Endothelial cell of umbilical vein (primary cell): Measurements from ENCODE around the gene MYO1G. TPM values are rescaled to one million over a fixed set of nuclear protein-coding genes. Genes with fewer than 3 reads are reported as not detected.

ENCODE experiments used
- BruUV-seq: library from RNA; stranded (reverse); fragments of 400-500 nt; replicated peaks from 2 replicates; lab custom pipeline; 2021; lab: Mats Ljungman, UMichigan
- CTCF ChIA-PET: fragments of 300-600, 350-600 bp; sonication (Branson Sonifier 250); formaldehyde crosslinking; loops from one replicate; lab custom pipeline; 2021; ENCODE audit warnings: antibody characterized with exemption, inconsistent platforms; lab: Charles Lee
- POLR2A ChIA-PET: fragments of 300-600, 350-600 bp; sonication (Branson Sonifier 250); formaldehyde crosslinking; loops from one replicate; lab custom pipeline; 2021; ENCODE audit warnings: antibody characterized with exemption, inconsistent platforms; lab: Charles Lee
- DNase-seq: peaks from one replicate; pipeline ENCODE4 v3.0.0-alpha.2; 2011; ENCODE audit warnings: low read depth, low spot score
- FAIRE-seq: peaks from 2 replicates; lab custom pipeline; 2011; peaks lifted over from hg19 to GRCh38; lab: Jason Lieb, UNC
- H2AFZ ChIP-seq: 2 replicates; pipeline ENCODE4 v1.6.0; 2012; ENCODE audit warnings: low read depth, low read length, control low read depth, inconsistent platforms
- H3K27ac ChIP-seq: 2 replicates; pipeline ENCODE4 v1.5.1; 2011; ENCODE audit warnings: low read depth, mild to moderate bottlenecking, control low read depth, low read length, moderate library complexity; ENCODE audit not compliant: insufficient read depth
- H3K27me3 ChIP-seq, 2 experiments: 2 replicates each; pipeline versions ENCODE4 v1.6.0 to v1.6.1; 2011; ENCODE audit warnings: low read length in 2 of 2, mixed read lengths in 1 of 2; ENCODE audit not compliant: control insufficient read depth in 2 of 2, insufficient read depth in 2 of 2
- H3K36me3 ChIP-seq, 2 experiments: 2 replicates in 1 of 2; 3 replicates in 1 of 2; pipeline ENCODE4 v1.5.1; 2011; ENCODE audit warnings: low read length in 2 of 2, mild to moderate bottlenecking in 1 of 2, moderate library complexity in 1 of 2; ENCODE audit not compliant: control insufficient read depth in 2 of 2, insufficient read depth in 2 of 2; ENCODE audit errors: extremely low read depth in 1 of 2
- H3K4me1 ChIP-seq: 3 replicates; pipeline ENCODE4 v1.5.1; 2011; ENCODE audit warnings: mild to moderate bottlenecking, low read length; ENCODE audit not compliant: control insufficient read depth, insufficient read depth; ENCODE audit errors: extremely low read depth
- H3K4me2 ChIP-seq: 2 replicates; pipeline ENCODE4 v1.6.1; 2011; ENCODE audit warnings: low read length, control low read depth, mixed read lengths; ENCODE audit not compliant: insufficient read depth
- H3K4me3 ChIP-seq, 3 experiments: fragments of 200-600 bp in 1 of 3; sonication (generic), shearing (Covaris generic) in 1 of 3; replicated peaks in 1 of 3; 2 replicates each; pipeline ENCODE4 v1.5.1; 2011 to 2016; ENCODE audit warnings: control low read depth in 3 of 3, low read length in 3 of 3, mild to moderate bottlenecking in 2 of 3, inconsistent platforms in 1 of 3, low read depth in 1 of 3, moderate library complexity in 1 of 3; ENCODE audit not compliant: insufficient read depth in 1 of 3
- H3K79me2 ChIP-seq: 2 replicates; pipeline ENCODE4 v1.6.0; 2012; ENCODE audit warnings: low read length, inconsistent platforms; ENCODE audit not compliant: control insufficient read depth, insufficient read depth
- H3K9ac ChIP-seq: replicated peaks from 2 replicates; pipeline ENCODE3; 2011; ENCODE audit warnings: low read length, control low read depth; ENCODE audit not compliant: insufficient read depth; ENCODE audit errors: extremely low read depth
- H3K9me1 ChIP-seq: replicated peaks from 3 replicates; pipeline ENCODE4 v1.6.0; 2011; ENCODE audit warnings: mild to moderate bottlenecking, low read length; ENCODE audit not compliant: control insufficient read depth, insufficient read depth; ENCODE audit errors: extremely low read depth
- H3K9me3 ChIP-seq: replicated peaks from 2 replicates; pipeline ENCODE4 v1.5.1; 2012; ENCODE audit warnings: low read length, inconsistent platforms; ENCODE audit not compliant: control insufficient read depth, insufficient read depth
- H4K20me1 ChIP-seq: replicated peaks from 2 replicates; pipeline ENCODE3; 2011; ENCODE audit warnings: mild to moderate bottlenecking, low read length; ENCODE audit not compliant: control insufficient read depth, insufficient read depth; ENCODE audit errors: extremely low read depth
- CTCF ChIP-seq, 2 donors: IDR thresholded peaks; 1 replicate in 1 of 2; 2 replicates in 1 of 2; pipeline ENCODE4 v1.5.1; 2011; ENCODE audit warnings: low read length in 2 of 2, mild to moderate bottlenecking in 2 of 2, moderate library complexity in 2 of 2, control low read depth in 1 of 2, inconsistent platforms in 1 of 2, low read depth in 1 of 2; ENCODE audit not compliant: insufficient read depth in 1 of 2; ENCODE audit errors: extremely low read depth in 1 of 2
- EZH2 ChIP-seq: IDR thresholded peaks from 2 replicates; pipeline ENCODE4 v1.6.1; 2012; ENCODE audit warnings: borderline replicate concordance, low read depth, mild to moderate bottlenecking, moderate library complexity, low read length, inconsistent platforms; ENCODE audit not compliant: severe bottlenecking
- FOS ChIP-seq: IDR thresholded peaks from 2 replicates; pipeline ENCODE4 v1.6.1; 2011; ENCODE audit warnings: mild to moderate bottlenecking, low read length, moderate library complexity, borderline replicate concordance; ENCODE audit not compliant: insufficient read depth
- GATA2 ChIP-seq: IDR thresholded peaks from 2 replicates; pipeline ENCODE4 v1.7.0; 2011; ENCODE audit warnings: low read depth, mild to moderate bottlenecking, moderate library complexity, mixed read lengths, low read length; ENCODE audit not compliant: insufficient read length, insufficient read depth
- JUN ChIP-seq: IDR thresholded peaks from 2 replicates; pipeline ENCODE4 v1.6.1; 2011; ENCODE audit warnings: borderline replicate concordance, low read depth; ENCODE audit not compliant: insufficient read length, insufficient read depth
- MAX ChIP-seq: IDR thresholded peaks from 2 replicates; pipeline ENCODE4 v1.6.1; 2011; ENCODE audit not compliant: insufficient read depth, insufficient read length
- MYC ChIP-seq: IDR thresholded peaks from one replicate; pipeline ENCODE4 v1.6.1; 2011; ENCODE audit warnings: mild to moderate bottlenecking, low read depth, low read length
- POLR2A ChIP-seq: IDR thresholded peaks from 2 replicates; pipeline ENCODE4 v1.6.1; 2012; ENCODE audit warnings: low read depth, mild to moderate bottlenecking, control low read depth, low read length
- POLR2AphosphoS5 ChIP-seq: IDR thresholded peaks from 2 replicates; pipeline ENCODE4 v1.6.1; 2012; ENCODE audit warnings: low read depth, mild to moderate bottlenecking, control low read depth, low read length, moderate library complexity; ENCODE audit not compliant: insufficient read depth
- dilution Hi-C: fragments of 300-500 bp; cut with MboI; formaldehyde crosslinking; loops from one replicate; pipeline ENCODE4 v1.15.0; 2019; ENCODE audit warnings: low sequenced_read_pairs; ENCODE audit not compliant: extremely low pct_ligation_motif_present
- intact Hi-C: fragments of 100-400 bp; cut with micrococcal nuclease; formaldehyde crosslinking; loops from one replicate; pipeline ENCODE4 v1.10.0; 2022
- polyA plus RNA-seq, 4 experiments: library from polyadenylated mRNA; depleted of rRNA in 3 of 4; stranded (reverse) in 3 of 4; unstranded in 1 of 4; fragments of >200 nt; gene quantifications; 2 replicates each; pipeline versions ENCODE4 v1.2.1 to v1.2.3, GENCODE V29; 2011 to 2012; ENCODE audit warnings: missing spikeins in 1 of 4
- total RNA-seq: library from RNA; stranded (reverse); gene quantifications from 2 replicates; pipeline ENCODE4 v1.2.3, GENCODE V29; 2021

Gene MYO1G
- total and polyA plus RNA-seq, 2 donors (not counting 3 experiments of a cell fraction or from before 2014, with no cell fraction given) = 0.11 TPM; not detected in 1

- no peak for FAIRE-seq
- TF ChIP-seq FOS = no peak
- TF ChIP-seq CTCF (IDR thresholded peaks at IDR 0.05; ENCODE audit: extremely low read depth in 1 of 2, insufficient read depth in 1 of 2, low read depth in 1 of 2, low read length in 2 of 2) = no peak
- no peak for TF ChIP-seq MYC
- no peak for TF ChIP-seq POLR2AphosphoS5
- no peak for TF ChIP-seq MAX
- TF ChIP-seq EZH2 = no peak
- TF ChIP-seq POLR2A = no peak
- no peak for TF ChIP-seq JUN
- TF ChIP-seq GATA2 = no peak
- Histone ChIP-seq H3K27me3 (no peaks in the 10 kb centered on the region), H3K9me3 (no peaks in the 10 kb centered on the region), H4K20me1 (no peaks in the 10 kb centered on the region), H3K9ac (no peak overlapping the region), H3K4me3 (no peak overlapping the region), H3K4me2 (no peak overlapping the region), H3K36me3 (no peaks in the 10 kb centered on the region), H2AFZ (no peak overlapping the region), H3K27ac (no peak overlapping the region), H3K79me2 (no peaks in the 10 kb centered on the region), H3K4me1 (no peaks in the 10 kb centered on the region), H3K9me1 (no peaks in the 10 kb centered on the region)
- no TSS peak for BruUV-seq
- POLR2A ChIA-PET = interaction anchor here (1.5 kb wide), 1 partner anchor 14 kb away, joined by 7 read pairs; no protein-coding TSS in a partner anchor
- dilution Hi-C loops = no loop called here
- DNase-seq = no peak
- CTCF ChIA-PET = interaction anchor here (0.8 to 10.0 kb wide), 13 partner anchors 8 to 162 kb away, joined by 3 to 585 read pairs (median 8); partner anchors contain the start of genes CCM2 and TBRG4
- intact Hi-C loops = loop anchor here (5.0 kb wide), 1 partner anchor 105 kb away; no protein-coding TSS in a partner anchor
These were observed 6.8 kb downstream of the MYO1G start for GRCh38 chr7:44971902-44972441.
